Activated CD4-positive, alpha-beta T cell treated with anti-CD3 and anti-CD28 coated beads, Interleukin-2, amount 50 U/mL, for 1 hour (primary cell): ENCODE measurements around the gene GPN3.
"Not testable (repeated sequence)": the region's sequence is repeated elsewhere in the genome, so short reads cannot be mapped to it uniquely, and the experiment has no call there.

Source experiments
- DNase-seq: peaks from one replicate; pipeline ENCODE4 v3.0.0-alpha.2; 2020

The GPN3 gene

DNA sequence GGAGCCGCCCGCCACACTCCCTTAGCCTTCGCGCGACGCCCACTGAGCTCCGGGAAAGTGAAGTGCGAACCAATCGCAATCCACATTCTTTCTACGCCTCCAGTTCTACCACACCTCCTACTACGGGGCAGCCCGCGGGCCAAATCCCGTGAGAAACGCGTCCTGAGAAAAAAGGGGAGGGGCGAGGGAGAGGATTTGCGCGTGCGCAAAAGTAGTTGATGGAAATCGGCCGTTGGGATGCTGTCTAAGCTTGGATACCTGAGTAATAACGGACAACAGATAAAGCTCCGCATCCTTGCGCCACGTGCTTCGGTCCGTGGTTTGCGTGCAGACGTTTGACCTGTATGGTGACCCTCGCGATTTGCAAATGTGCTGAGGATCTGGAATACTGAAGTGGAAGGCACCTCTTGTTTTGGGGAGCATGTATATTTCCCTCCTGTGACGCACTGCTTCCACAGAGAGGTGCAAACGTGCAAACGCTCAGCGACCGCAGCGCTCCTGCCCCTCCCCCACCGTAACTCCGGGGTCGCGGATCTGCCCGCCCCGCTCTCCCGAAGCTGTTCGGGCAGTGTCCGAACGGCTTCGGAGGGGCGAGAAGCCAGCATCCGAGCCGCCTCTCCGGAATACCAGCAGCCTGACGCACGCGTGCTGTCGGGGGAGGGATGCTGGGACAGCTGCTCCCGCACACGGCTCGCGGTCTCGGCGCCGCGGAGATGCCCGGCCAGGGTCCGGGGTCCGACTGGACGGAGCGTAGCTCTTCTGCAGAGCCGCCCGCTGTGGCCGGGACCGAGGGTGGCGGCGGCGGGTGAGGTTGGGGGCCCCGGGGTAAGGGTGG lies at the start of gene GPN3, which contains the start of gene FAM216A:
Gene GPN3 (minus strand): TSS at position 44 of the 835 bp plus-strand sequence. CDS start 54 bp downstream, outside the sequence.
Gene FAM216A (plus strand): TSS at position 632 of the 835 bp plus-strand sequence. CDS start 31 bp downstream, at position 663.
- peak; percentile 93 for DNase-seq

DNA sequence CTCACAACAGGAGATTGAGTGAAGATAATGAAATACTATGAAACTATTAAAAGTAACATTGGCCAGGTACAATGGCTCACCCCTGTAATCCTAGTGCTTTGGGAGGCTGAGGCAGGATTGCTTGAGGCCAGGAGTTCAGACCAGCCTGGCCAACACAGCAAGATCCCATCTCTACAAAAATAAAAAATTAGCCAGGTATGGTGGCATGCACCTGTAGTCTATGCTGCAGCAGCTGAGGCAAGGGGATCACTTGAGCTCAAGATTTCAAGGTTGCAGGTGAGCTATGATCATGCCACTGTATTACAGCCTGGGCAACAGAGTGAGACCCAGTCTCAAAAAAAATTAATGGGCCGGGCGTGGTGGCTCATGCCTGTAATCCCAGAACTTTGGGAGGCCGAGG lies 48.9 kb upstream of the GPN3 start:
- no peak for DNase-seq

DNA sequence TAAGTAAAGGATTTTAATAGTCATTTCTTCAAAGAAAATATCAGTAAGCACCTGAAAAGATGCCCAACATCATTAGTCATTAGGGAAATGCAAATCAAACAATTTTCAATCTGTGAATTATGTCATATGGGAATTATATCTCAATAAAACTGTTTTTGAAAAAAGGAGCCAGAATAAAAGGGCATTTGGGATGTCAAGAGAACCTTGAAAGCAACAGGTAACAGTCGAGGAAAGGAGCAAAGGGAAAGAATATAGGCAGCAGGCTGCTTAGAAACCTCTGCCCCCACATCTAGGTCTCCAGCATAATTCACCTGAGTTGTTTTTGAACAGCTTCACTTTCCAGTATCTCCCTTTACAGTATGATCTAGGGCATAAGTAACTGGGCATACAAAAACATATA lies 46.3 kb upstream of the GPN3 start:
- DNase-seq = no peak

DNA sequence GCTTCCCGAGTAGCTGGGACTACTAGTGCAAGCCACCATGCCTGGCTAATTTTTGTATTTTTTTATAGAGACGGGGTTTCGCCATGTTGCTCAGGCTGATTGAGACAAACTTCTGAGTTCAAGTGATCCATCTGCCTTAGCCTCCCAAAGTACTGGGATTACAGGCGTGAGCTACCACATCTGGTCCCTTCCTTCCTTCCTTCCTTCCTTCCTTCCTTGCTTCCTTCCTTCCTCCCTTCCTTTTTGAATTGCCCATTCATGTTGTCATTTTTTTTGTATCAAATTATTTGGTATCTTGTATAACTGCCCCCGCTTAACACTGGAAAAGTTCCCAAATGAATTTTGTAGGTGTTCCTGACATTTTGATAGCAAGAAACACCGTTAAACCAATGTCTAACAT lies 45.8 kb upstream of the GPN3 start:
- no peak for DNase-seq

DNA sequence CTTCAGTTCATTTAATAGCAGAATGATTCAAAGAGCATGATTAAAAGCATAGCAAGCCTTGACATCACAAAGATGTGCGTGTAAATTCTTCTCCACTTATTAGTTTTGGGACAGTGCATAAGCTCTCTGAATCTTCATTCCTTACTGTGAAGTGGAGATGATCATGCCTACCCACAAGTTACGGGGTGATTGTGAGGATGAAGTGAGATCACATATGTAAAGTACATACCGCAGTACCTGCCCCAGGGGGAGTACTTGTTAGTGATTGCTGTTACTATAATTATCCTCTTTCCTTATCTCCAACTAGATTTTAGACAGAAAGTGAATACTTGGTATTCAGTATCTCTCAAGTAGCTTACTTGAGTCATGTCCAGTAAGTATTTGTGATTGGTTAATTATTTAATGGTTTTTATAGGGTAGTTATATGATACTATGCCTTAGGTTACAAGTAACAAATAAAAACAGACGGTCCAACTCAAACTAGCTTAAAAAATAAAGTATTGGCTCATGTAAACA lies 40.1 kb upstream of the GPN3 start:
- no peak for DNase-seq

DNA sequence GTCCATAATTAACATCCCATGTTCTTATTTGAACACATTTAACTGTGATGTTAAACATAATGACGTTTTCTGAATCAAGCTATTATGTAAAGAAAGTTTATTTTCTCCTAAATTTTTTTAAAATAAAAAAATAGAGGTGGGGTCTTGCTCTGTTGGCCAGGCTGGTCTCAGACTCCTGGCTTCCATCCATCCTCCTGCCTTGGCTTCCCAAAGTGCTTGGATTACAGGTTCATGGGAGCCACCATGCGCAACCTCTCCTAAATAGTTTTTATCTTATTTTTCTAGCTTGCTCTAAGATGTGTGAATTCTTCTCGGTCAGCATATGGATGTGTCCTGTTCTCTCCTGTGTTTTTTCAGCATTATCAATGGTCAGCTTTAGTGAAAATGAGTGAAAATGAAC lies 37.3 kb upstream of the GPN3 start:
- no peak for DNase-seq

DNA sequence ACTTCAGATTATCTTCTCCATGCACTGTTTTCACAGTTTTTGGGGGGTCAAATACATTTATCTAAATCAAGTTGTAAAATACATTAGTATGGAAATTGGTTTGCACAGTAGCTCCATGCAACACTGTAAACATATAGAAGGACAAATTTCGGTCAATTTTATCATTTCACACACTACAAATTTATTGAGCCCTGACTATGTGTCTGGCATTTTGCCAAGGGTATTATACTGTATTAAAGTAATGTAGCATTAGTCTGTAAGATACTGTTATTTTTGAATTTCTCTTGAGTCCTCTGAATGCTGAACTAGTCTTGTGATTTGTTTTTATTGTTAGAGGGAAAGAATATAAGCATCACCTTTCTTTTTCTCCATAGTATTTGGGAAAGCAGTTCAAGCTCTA lies 35.4 kb upstream of the GPN3 start:
- no peak for DNase-seq

DNA sequence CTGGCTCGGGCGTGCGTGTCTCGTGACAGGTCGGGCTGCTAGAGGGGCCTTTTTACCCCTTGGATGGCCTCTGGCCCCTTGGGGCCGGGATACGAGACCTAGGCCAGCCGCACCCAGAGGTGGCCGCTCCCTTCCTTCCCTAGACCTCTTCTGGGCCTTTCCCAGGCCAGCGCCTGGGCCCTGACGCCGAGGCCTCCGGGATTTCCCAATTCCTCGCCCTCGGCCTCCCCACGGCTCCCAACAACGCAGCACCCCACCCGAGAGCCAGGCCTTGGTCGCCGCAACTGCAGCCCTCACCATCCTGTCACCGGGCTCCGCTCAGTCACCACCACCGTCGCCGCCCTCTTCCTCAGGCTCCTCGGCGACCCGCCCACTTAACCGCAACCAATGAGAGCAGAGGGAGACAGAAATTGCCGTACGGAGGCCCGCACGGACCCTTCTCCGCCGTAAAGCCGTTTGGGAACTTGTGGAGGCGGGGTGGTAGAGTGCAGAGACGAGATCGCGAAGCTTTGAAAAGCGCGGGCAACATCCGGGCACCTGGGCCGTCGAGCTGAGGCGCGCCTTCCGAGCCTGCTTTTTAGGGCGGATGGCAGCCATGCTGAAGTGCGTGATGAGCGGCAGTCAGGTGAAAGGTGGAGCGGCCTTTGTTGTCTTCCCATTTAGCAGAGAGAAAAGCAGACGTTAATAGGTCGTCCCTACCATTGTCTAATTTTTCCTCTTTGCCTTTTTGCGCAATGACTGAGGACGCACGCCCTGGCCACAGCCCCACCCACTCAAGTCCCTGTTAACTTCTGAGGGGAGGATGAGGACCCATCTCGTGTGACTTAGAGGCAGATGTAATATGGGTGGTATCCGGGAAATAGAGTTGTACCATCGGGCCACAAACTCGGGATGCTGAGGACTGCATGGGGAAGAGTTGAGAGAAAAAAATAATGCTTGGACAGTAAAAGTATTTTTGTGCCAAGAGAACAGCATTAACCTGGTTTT lies 34.0 kb upstream of the GPN3 start, which contains the start of the genes RAD9B and VPS29:
Gene RAD9B (plus strand): TSS at position 580 of the 987 bp plus-strand sequence. CDS start 7 bp downstream, at position 587.
Gene VPS29 (minus strand): TSS at position 360 of the 987 bp plus-strand sequence. CDS start 60 bp downstream, at position 300.
- DNase-seq = peak; percentile 98

DNA sequence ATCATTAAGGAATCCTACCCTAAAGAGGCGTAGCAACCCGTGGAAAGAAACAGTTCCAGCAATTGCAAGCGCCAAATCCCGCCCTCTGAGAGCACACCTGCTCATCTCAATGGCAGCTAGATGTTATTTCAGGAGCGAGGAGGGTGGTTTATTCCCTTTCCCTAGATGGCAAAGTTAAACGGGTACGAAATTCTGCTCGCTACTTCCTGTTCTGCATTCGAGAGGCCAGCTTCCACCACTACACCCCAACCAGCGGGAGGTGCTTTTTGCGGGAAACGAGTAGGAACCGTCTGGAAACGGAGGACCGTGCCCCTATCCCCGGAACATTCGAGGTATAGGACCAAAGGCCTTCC lies 33.3 kb upstream of the GPN3 start:
- peak; percentile 20 for DNase-seq

DNA sequence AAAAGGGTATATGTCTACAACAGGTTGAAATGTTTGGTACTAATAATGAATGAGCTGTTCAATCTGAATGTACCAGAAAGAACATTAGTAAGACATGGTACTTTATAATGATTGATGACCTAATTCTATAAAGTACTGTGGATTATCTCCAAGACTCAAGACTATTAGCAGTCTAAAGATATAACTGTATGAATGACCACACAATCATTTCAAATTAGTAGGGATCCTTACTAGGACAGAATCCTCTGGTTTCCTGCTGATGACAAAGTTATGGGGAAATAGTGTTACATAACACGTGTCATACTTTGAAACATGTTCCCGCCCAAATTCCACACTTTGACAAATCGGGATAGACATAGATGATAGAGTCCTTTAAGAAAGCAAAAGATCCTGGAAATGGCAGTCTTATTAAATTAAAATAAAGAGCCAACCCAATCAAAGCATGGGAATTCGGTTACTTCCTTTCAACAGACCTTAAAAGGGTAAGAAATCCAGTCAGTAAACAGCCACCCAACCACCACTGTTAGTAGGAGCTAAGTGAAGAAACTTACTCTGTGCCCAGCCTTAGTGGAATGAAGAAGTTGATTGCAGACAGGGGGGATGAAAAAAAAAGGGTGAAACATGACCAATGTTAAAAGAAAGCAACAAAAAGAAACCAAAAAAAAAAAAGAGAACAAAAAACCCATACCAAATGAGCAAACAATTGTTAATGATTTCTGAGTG lies 31.1 kb upstream of the GPN3 start:
- DNase-seq = no peak

DNA sequence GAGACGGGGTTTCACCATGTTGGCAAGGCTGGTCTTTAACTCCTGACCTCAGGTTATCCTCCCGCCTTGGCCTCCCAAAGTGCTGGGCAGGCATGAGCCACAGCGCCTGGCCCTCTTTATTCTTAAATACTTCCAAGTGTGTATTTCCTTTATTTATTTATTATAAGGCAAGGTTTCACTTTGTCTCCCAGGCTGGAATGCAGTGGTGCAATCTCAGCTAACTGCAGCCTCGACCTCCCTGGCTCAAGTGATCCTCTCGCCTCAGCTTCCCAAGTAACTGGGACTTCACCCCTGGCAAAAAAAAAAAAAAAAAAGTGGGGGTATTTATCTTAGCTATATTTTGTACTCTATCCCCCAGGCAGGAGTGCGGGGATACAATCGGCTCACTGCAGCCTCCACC lies 7.4 kb upstream of the GPN3 start:
- no peak for DNase-seq

DNA sequence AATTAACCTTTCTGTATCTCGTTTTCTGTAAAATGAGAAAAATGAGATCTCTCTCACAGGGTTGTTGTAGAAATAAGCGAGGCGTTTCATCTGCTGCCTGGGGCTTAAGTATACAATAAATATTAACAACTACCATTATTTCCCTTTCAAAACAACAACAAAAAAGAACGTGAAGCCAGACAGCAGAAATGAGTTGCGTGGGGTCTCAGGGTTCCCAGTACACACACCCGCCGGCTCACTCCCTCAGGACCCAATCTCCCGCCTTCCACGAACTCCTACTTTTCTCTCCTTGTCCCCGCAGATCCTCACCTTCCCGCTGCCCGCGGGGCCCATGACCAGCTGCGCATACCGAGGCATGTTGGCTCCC lies 227 bp downstream of the GPN3 start:
- DNase-seq = no peak

DNA sequence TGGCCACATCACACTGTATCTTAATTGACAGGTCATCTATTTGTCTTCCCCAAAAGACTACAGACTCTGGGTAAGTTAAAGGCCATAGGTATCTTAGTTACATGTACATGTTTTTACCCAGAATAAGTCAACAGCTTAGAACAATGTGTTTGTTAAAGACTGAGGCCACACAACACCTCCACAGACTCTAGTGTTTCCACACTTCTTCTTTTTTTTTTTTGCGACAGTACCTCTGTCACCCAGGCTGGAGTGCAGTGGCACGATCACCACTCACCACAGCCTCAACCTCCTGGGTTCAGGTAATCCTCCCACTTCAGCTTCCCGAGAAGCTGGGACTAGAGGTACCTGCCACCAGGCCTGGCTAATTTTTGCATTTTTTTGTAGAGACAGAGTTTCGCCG lies 1.3 kb downstream of the GPN3 start:
- DNase-seq = no peak

DNA sequence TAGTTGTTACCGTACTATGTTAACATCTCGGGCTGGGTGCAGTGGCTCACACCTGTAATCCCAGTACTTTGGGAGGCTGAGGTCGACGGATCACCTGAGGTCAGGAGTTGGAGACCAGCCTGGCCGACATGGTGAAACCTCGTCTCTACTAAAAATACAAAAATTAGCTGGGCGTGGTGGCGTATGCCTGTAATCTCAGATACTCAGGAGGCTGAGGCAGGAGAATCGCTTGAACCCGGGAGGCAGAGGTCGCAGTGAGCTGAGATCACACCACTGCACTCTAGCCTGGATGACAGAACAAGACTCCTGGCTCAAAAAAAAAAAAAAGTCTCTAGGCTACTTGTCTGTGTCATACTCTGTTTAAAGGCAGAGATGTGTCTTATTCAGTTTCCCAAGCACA lies 2.3 kb downstream of the GPN3 start:
- DNase-seq = not testable (repeated sequence)

DNA sequence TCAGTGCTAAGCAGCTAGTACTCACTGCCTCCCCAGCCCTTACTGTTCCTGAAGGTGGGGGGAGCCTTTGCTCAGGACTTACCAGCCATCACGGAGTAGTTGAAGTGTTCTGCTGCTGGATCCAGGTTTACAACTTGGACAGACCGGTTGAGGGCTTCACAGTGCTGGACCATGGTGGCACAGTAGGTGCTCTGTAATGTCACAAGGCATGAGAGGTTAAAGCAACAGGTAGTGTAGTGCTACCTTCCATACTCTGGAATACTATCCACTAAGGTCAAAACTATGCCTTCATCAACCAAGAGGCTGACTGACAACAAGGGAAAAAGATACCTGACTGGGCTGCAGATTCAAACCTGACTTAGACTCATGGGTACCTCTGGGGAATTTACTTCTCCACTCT lies 3.0 kb downstream of the GPN3 start:
- DNase-seq = no peak

DNA sequence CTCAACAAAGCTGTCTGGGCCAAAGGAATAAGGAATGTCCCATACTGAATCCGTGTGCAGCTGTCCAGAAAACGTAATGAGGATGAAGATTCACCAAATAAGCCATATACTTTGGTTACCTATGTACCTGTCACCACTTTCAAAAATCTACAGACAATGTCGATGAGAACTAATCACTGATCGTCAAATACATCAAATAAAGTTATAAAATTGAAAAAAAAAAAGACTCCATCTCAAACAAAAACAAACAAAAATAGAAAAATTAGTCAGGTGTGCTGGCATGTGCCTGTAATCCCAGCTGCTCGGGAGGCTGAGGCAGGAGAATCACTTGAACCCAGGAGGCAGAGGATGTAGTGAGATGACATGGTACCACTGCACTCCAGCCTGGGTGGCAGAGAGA lies 6.9 kb downstream of the GPN3 start:
- DNase-seq = not testable (repeated sequence)

DNA sequence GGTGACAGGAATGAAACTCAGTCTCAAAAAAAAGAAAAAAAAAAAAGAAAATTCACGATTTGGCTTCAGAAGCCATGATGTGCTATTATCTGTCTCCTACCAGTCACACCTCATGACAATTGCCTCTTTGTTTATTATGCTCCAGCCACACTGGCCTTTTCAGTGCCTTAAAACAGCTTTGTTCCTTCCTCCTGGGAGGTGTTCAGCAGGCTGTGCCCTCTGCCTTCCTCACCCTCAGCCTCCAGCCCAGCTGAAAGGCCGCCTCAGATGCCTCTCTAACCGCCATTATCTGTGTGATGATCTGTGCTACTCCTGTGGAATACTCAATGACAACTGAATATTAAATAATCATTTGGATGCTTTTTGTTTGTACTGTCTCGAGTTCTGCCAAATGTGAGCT lies 9.3 kb downstream of the GPN3 start:
- no peak for DNase-seq

DNA sequence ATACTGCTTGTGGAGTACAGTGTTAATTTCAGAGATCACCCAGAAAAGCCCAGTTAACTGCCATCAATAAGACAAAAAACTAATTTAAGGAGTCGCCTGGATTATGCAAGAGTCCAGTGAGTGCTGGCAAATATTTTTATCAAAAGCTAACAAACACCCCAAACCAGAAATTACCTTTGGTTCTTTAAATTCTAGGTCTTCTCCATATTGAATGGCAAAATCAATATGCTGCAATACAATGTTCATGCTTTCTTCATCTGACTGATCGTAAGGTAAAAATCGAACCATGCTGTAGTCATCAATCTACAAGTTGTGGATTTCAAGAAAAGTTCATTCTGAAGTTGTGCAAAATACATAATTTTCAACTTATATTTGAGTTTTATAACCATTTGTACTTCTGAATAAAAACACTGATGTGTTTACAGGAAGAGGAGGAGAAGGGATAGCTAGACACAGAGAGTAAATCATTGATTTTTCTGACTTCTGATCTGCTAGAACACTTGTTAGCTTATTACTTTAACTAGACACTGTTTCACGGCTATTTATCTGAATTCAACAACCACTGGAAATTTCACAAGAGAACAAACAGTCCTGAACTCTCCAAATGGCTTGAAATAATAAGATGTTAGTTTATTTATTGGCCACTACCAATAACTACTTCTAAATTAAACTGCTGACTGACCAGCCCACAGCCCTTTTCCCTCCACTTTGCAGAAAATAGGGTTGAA lies 14.3 kb downstream of the GPN3 start:
- DNase-seq = no peak

DNA sequence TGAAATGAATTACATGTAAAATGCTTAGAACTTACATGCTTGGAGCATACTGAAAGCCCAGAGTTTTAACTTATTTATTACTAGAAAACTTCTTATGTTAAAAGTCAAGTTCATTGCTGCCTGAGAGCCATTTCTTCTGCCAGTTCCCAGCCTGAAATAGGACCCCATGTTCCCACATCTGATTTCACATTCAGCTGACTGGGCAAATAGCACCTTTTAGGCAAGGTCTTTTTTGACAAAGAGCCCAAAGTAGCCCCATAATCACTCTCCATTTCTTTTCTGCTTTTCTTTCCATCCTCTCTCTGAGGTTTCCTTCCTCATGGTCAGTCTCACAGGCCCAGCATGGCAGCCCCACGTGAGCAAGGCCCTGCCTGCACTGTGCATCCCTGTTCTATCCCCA lies 16.8 kb downstream of the GPN3 start:
- DNase-seq = no peak

DNA sequence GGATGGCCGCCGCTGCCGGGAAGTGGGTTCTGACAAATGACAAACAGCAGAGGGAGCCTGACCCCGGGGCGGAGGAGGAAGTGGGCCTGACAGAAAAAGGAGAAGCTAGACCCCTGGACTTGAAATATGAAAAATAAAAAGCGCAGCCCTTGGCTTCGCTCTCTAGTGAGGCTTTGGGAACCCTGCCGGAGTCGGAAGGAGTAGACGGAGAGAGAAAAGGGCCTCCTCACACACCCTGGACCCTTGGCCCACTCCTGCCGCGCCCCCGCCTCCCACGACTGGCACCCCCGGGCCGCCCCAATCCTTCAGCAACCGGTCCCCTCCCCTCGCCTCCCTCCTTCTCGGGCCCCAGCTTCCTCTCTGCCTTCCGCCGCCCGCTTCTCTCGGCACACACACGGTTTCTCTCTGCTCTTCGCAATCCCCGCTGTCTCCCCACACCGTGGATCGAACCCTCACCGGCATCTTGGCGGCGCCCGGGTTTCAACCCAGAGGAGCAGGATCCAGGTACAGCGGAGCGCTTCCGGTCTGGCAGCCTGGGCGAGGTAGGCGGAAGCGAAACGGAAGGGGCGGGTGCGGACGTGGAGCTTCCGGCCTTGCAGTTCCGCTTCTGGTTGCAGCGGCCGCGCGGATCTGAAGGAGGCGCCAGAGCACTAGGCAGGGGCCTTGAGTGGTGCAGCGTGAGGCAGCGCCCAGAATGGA lies 18.1 kb downstream of the GPN3 start, which contains the start of gene ARPC3:
Gene ARPC3 (minus strand): TSS at position 539 of the 699 bp plus-strand sequence. CDS start 77 bp downstream, at position 462.
- peak; percentile 95 for DNase-seq

DNA sequence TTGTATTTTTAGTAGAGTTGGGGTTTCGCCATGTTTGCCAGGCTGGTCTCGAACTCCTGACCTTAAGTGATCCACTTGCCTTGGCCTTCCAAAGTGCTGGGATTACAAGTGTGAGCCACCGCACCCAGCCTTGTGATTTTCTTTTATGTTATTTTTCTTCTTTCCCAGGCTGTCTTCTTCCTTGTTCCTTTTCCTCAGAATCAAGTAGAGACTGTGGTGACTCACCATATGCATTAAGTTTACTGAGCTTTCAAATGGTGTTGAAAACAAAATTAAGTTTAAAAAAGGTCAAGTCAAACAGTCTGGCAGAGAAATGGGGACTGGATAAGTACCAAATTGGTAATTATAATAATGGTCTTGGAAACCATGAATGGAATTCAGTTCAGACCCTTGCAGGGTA lies 23.6 kb downstream of the GPN3 start:
- DNase-seq = no peak
